ENCODE data around the gene EIF4E. TPM values are rescaled to one million over a fixed set of nuclear protein-coding genes. Genes with fewer than 3 reads are reported as not detected.

The EIF4E gene
- total and polyA plus RNA-seq, 2 donors (not counting 1 experiment from before 2014, with no cell fraction given), result 20.9 to 71.2 TPM

DNA sequence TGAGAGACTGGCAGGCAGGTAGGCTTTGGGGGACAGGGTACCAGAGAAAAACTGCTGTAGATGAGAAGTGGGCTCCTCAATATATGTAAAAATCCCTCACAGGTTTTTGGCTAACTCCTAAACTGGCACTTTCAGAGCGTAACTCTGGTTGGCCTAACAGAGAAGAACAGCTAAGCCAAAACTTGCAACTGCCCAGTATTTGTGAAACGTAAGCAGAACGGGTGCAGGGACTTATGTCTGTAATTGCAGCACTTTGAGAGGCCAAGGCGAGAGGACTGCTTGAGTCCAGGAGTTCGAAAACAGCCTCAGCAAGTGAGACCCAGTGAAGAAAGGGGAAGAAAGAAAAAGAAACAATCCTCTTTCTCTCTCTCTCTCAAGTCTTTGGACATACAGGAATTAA is 25.0 kb downstream of the EIF4E start:
- Histone ChIP-seq H2AFZ (ENCODE audit: insufficient read depth, low read depth, low read length, poor library complexity, severe bottlenecking) (no peak overlapping the region), H3K4me1 (ENCODE audit: control insufficient read depth in 2 of 2, insufficient read depth in 2 of 2, low read length in 2 of 2) (peaks cover 0 to 13% of the 10 kb centered on the region in 2 donors), H3K27me3 (replicated peaks in 1 of 4; ENCODE audit: control extremely low read depth in 1 of 4, control insufficient read depth in 3 of 4, insufficient read depth in 4 of 4, low read length in 3 of 4) (no peaks in the 10 kb centered on the region), H4K20me1 (ENCODE audit: control insufficient read depth, insufficient read depth, low read length, poor library complexity, severe bottlenecking) (peaks cover 86% of the 10 kb centered on the region), H3K36me3 (replicated peaks in 1 of 2; ENCODE audit: control extremely low read depth in 1 of 2, control insufficient read depth in 1 of 2, extremely low read depth in 1 of 2, insufficient read depth in 2 of 2, low read length in 1 of 2) (peaks cover 5 to 22% of the 10 kb centered on the region in 2 experiments), H3K79me2 (ENCODE audit: control insufficient read depth, insufficient read depth, low read length) (peaks cover 92% of the 10 kb centered on the region), H3K9ac (ENCODE audit: low read length) (no peak overlapping the region), H3K4me3 (ENCODE audit: control extremely low read depth in 1 of 5, extremely low read depth in 1 of 5, insufficient read depth in 1 of 5, low read depth in 2 of 5, low read length in 4 of 5) (no peak overlapping the region), H3K4me2 (replicated peaks; ENCODE audit: low read depth, low read length, poor library complexity, severe bottlenecking) (no peak overlapping the region), H3K27ac (ENCODE audit: low read length in 2 of 2) (no peak overlapping the region), H3K9me3 (ENCODE audit: control extremely low read depth in 1 of 3, control insufficient read depth in 2 of 3, insufficient read depth in 1 of 3, low read length in 2 of 3) (no peaks in the 10 kb centered on the region)
- Mint-ChIP-seq H3K27me3 (no peaks in the 10 kb centered on the region), H3K27ac (no peak overlapping the region), H3K9me3 (ENCODE audit: insufficient read depth) (no peaks in the 10 kb centered on the region), H3K4me1 (peaks cover 58% of the 10 kb centered on the region), H3K4me3 (no peak overlapping the region)
- intact Hi-C loops (cut with micrococcal nuclease), result no loop called here
- POLR2A ChIA-PET, result no interaction called here
- DNase-seq (no peak), ATAC-seq (ENCODE audit: low read depth) (no peak)
- CTCF ChIA-PET, result interaction anchor here (1.0 kb wide), 1 partner anchor 11 kb away, joined by 3 read pairs; no protein-coding TSS in a partner anchor
- TF ChIP-seq CTCF (IDR thresholded peaks at IDR 0.05), result no peak
- TF ChIP-seq EZH2 (IDR thresholded peaks at IDR 0.05; ENCODE audit: borderline replicate concordance, insufficient read depth, low read depth, low read length, poor library complexity, severe bottlenecking), result no peak
- WGBS (ENCODE audit: insufficient coverage), result 97% methylated on average over 3 of the region's 5 CpGs

- WGBS (ENCODE audit: insufficient coverage), result no CpG with 5 or more reads among the region's 2 CpGs
- no peak overlapping the region for H3K4me2 ChIP-seq (replicated peaks; ENCODE audit: low read depth, low read length, poor library complexity, severe bottlenecking)
- no peak overlapping the region for H2AFZ ChIP-seq (ENCODE audit: insufficient read depth, low read depth, low read length, poor library complexity, severe bottlenecking)
- H3K27me3 Mint-ChIP-seq, result no peaks in the 10 kb centered on the region
- peaks cover 83% of the 10 kb centered on the region for H4K20me1 ChIP-seq (ENCODE audit: control insufficient read depth, insufficient read depth, low read length, poor library complexity, severe bottlenecking)
- no peak overlapping the region for H3K9ac ChIP-seq (ENCODE audit: low read length)
- no peak for TF ChIP-seq CTCF (IDR thresholded peaks at IDR 0.05)
- TF ChIP-seq EZH2 (IDR thresholded peaks at IDR 0.05; ENCODE audit: borderline replicate concordance, insufficient read depth, low read depth, low read length, poor library complexity, severe bottlenecking), result no peak
- H3K27ac Mint-ChIP-seq, result no peak overlapping the region
- no peak for DNase-seq
- intact Hi-C loops (cut with micrococcal nuclease), result no loop called here
- no peak for ATAC-seq (ENCODE audit: low read depth)
- peaks cover 90% of the 10 kb centered on the region for H3K79me2 ChIP-seq (ENCODE audit: control insufficient read depth, insufficient read depth, low read length)
- H3K9me3 ChIP-seq (ENCODE audit: control extremely low read depth in 1 of 3, control insufficient read depth in 2 of 3, insufficient read depth in 1 of 3, low read length in 2 of 3), result no peaks in the 10 kb centered on the region
- H3K4me3 Mint-ChIP-seq, result no peak overlapping the region
- H3K4me3 ChIP-seq (ENCODE audit: control extremely low read depth in 1 of 5, extremely low read depth in 1 of 5, insufficient read depth in 1 of 5, low read depth in 2 of 5, low read length in 4 of 5), result no peak overlapping the region
- no peaks in the 10 kb centered on the region for H3K27me3 ChIP-seq (replicated peaks in 1 of 4; ENCODE audit: control extremely low read depth in 1 of 4, control insufficient read depth in 3 of 4, insufficient read depth in 4 of 4, low read length in 3 of 4)
- H3K4me1 ChIP-seq (ENCODE audit: control insufficient read depth in 2 of 2, insufficient read depth in 2 of 2, low read length in 2 of 2), result peaks cover 0 to 9% of the 10 kb centered on the region in 2 donors
- no peak overlapping the region for H3K27ac ChIP-seq (ENCODE audit: low read length in 2 of 2)
- peaks cover 55% of the 10 kb centered on the region for H3K4me1 Mint-ChIP-seq
- ChIA-PET CTCF (interaction anchor here (0.7 to 1.0 kb wide), 2 partner anchors 11 to 454 kb away, joined by 3 read pairs; no protein-coding TSS in a partner anchor), POLR2A (no interaction called here)
- H3K9me3 Mint-ChIP-seq (ENCODE audit: insufficient read depth), result no peaks in the 10 kb centered on the region
- peaks cover 5 to 22% of the 10 kb centered on the region in 2 experiments for H3K36me3 ChIP-seq (replicated peaks in 1 of 2; ENCODE audit: control extremely low read depth in 1 of 2, control insufficient read depth in 1 of 2, extremely low read depth in 1 of 2, insufficient read depth in 2 of 2, low read length in 1 of 2)
These were observed 25.4 kb downstream of the EIF4E start for GRCh38 chr4:98903561-98903960.

All from B cell (primary cell).